KBM-7 (cell line): ENCODE results near the gene REELD1.

ENCODE experiments used
- DNase-seq: peaks from one replicate; pipeline ENCODE4 v3.0.0-alpha.2; 2015
- in situ Hi-C: fragments of 300-500 bp; cut with MboI; formaldehyde crosslinking; loops from 2 replicates; pipeline ENCODE4 v1.14.3; 2020; ENCODE audit warnings: low sequenced_read_pairs, low pct_unique_long_range_greater_than_20kb, mixed read lengths

REELD1 gene

GRCh38 chr4:146257511-146257910 is 43.2 kb downstream of the REELD1 start:
- in situ Hi-C loops: no loop called here
- no peak for DNase-seq

DNA sequence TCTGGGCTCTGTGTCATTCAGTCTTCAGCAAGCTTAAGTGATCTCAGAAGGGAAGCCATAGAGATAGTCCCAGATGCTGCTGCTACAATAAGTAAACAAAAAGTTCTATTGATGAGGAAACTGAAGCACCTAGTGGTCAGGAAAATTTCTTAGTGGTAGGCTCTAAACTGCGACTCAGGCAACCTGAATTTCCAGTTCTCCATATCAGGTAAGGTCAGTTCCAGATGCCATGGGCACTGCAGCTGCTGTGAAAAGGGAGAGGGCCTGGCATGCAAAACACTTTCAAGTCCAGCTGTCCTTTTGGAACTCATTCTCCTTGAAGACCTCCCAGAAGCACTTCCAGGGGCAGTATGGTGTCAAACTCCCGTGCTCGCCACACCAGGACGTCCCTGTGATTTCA is 46.2 kb downstream of the REELD1 start:
- in situ Hi-C loops: no loop called here
- no peak for DNase-seq

- in situ Hi-C loops: no loop called here
- DNase-seq: no peak
Observed at GRCh38 chr4:146261041-146261440, 46.7 kb downstream of the REELD1 start.

- in situ Hi-C loops: no loop called here
- no peak for DNase-seq
Observed at GRCh38 chr4:146263793-146264192, 49.5 kb downstream of the REELD1 start.

DNA sequence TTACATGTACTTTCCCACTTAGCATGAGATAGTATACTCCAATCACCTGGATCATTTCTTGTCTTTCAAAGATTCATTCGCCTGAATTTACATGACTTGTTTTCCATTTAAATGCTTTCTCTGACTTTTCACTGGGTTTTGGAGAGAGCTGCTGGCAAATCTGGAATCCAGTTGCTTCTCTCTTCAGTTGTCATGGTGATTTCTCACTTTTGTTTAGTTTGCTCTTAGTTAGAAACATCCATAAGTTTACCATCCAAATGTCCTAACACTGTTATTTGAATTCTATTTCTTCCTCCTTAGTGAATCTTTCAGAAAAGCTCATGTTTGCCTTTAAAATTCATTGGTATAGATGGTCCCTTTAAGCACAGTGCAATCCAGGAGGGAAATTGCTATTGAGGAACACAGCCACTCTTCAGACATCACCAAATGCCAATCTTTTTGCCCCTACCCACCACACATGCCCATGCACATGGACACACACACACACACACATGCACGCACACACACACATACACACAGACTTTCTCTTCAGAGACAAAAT is 51.7 kb downstream of the REELD1 start:
- in situ Hi-C loops: no loop called here
- DNase-seq: no peak

- in situ Hi-C loops: no loop called here
- DNase-seq: no peak
Observed at GRCh38 chr4:146267826-146268225, 53.5 kb downstream of the REELD1 start.

- DNase-seq: no peak
- in situ Hi-C loops: no loop called here
Observed at GRCh38 chr4:146269228-146269653, 54.9 kb downstream of the REELD1 start.

DNA sequence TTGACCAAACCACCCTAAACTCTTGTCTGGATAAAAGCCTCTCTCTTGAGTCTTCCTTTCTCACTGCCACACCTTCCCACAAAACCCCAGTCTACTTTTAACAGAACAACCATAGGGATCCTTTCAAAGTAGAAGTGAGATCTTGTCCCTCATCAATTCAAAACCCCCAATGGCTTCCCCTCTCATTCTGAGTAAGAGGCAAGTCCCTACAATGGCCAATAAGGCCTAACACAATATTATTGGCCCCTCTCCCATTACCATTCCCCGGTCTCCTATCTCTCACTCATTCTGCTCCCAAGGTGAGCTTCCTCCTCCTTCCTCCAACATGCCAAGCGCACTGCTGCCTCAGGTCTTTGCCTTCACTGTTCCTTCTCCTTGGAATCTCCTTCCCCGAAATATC is 57.1 kb downstream of the REELD1 start:
- in situ Hi-C loops: no loop called here
- DNase-seq: no peak

DNA sequence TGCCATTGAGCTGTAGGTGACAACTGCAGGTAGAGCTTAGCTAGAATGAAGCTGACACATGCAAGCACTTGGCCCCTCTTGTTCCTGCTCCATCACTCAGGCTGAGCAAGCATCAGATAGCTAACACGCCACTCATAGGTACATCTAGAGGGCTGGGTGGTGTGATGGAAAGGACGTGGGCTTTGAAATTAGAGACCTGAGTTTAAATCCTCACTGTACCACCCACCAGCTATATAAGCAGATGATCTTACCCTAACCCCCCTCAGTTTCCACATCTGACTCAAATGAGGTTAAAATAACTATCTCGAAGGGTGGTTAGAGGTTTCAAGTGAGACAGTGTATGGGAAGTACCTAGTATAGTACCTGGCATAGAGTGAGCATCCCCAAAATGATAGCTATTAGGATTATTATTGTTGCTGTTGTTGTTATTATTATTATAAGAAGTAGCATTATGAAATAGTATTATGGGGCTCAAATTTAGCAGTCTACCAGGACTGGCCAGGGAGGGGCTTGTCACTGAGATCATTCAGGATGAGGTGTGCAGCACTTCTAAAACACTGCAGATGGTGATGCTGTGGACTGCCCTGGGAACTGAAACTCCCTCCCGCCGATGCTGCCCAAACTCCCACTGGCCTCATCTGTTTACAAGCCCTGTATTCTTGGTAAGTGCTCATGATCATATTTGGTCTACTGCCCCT is 59.0 kb downstream of the REELD1 start:
- in situ Hi-C loops: no loop called here

GRCh38 chr4:146274774-146275173 is 60.4 kb downstream of the REELD1 start:
- in situ Hi-C loops: no loop called here
- DNase-seq: no peak

More for the DNA sequence above, 59.0 kb downstream of the REELD1 start:
- DNase-seq: no peak

DNA sequence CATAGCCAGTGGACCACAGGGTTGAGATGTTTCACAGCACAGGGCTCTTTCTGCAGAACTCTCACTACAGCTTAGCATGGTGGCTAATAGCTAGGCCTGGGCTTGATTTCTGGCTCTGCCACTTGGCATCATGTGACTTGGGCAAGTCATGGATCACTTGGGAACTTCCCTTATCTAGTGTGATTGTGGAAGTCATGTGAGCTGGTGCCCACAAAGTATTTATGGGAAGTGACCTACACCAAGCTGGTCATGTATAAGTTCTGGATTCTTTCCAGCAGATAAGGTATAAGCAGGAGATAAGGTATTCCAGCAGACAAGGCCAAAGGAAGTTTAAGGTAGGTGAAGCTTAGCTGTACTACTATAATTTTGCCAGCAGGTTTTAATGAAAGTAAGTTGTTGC is 61.0 kb downstream of the REELD1 start:
- DNase-seq: peak; percentile 32
- in situ Hi-C loops: no loop called here

DNA sequence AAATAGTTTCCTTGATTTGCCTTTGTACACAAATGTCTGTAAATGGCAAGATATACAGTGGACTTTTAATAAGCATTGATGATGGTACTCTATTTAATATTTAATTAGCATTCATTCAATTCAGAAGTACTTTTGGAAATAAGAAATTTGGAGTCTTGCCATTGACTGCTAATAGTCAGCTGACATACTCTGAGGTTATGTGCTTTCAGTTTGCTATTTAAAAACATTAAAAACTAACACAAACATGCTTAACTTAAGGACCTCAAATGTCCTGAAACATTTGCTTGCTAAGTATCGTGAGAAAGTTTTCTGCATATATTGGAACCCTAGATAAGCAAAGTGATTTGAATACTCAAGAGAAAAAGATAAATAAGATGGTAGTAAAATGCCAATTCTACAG is 64.6 kb downstream of the REELD1 start:
- no peak for DNase-seq
- in situ Hi-C loops: no loop called here
